GM12892 (cell line): Measurements from ENCODE around the gene GRAMD4.

Experiments used
- POLR2A ChIP-seq: IDR thresholded peaks from 2 replicates; pipeline ENCODE4 v1.6.1; 2011; ENCODE audit warnings: low read depth, low read length, control low read depth
- TAF1 ChIP-seq: IDR thresholded peaks from 2 replicates; pipeline ENCODE4 v1.6.1; 2011; ENCODE audit warnings: low read depth, mild to moderate bottlenecking, control low read depth, low read length, borderline replicate concordance

DNA sequence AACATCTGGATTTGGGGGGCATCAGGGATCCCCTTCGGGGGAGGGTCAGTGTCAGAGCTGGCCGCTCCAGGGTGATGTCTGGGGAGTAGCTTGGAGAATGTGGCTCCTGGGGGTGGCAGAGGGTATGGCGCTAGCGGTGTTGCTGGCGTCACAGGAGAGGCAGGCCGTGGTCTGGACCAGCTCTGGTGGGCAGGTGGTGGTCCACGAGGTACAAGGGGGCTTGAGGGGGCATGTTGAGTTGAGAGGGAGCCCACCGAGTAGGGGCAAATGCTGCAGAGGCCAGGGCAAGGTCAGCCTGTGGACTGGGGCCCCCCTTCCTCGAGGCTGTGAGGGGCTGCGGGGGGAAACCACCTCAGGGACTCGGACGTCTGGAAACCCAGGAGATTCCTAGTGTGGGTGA lies 8.6 kb downstream of the GRAMD4 start:
- TF ChIP-seq POLR2A (no peak), TAF1 (no peak)
